Stimulated activated CD8-positive, alpha-beta memory T cell treated with anti-CD3 and anti-CD28 coated beads, Interleukin-15, amount 100 ng/mL, for 1 hour (primary cell): Measurements from ENCODE around the gene CLSTN1.
A peak's percentile ranks its signal among the peaks of the same experiment; 100 is the strongest.
"Not testable (repeated sequence)": the region's sequence is repeated elsewhere in the genome, so short reads cannot be mapped to it uniquely, and the experiment has no call there.

Source experiments
- DNase-seq: peaks from one replicate; pipeline ENCODE4 v3.0.0-alpha.2; 2020; ENCODE audit warnings: low read depth

Gene CLSTN1

DNA sequence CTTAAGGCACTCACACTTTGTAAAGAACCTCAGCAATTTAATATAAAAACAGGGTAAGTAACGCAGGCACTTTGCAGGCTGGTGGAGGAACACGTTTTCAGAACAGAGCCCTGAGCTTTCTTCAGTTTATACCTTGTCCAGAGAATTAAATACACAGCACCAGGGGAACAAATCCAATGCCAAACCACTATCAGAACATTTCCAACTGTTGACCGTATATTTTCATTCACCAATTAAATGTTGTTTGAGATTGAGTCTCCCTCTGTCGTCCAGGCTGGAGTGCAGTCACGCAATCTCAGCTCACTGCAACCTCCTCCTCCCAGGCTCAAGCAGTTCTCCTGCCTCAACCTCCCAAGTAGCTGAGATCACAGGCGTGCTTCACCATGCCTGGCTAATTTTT lies 29.7 kb downstream of the CLSTN1 start:
- no peak for DNase-seq

DNA sequence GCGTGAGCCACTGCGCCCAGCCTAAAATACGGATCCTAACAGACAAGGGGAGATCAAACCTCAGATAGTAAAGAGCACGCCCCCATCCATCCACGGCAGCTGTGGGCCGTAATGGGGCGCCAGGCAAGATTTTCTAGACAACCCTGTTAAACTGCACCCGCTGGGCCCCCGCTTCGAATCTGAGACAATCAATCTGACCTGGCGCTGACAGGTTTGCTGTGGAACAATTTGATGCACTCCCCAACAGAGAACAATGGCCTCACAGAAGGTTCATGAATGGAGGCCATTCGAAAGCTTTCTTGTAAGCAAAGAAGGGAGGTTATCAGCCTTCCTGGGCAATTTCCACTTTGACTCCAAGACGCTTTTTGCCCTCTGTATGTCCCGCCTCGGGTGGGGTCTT lies 30.5 kb downstream of the CLSTN1 start:
- no peak for DNase-seq

DNA sequence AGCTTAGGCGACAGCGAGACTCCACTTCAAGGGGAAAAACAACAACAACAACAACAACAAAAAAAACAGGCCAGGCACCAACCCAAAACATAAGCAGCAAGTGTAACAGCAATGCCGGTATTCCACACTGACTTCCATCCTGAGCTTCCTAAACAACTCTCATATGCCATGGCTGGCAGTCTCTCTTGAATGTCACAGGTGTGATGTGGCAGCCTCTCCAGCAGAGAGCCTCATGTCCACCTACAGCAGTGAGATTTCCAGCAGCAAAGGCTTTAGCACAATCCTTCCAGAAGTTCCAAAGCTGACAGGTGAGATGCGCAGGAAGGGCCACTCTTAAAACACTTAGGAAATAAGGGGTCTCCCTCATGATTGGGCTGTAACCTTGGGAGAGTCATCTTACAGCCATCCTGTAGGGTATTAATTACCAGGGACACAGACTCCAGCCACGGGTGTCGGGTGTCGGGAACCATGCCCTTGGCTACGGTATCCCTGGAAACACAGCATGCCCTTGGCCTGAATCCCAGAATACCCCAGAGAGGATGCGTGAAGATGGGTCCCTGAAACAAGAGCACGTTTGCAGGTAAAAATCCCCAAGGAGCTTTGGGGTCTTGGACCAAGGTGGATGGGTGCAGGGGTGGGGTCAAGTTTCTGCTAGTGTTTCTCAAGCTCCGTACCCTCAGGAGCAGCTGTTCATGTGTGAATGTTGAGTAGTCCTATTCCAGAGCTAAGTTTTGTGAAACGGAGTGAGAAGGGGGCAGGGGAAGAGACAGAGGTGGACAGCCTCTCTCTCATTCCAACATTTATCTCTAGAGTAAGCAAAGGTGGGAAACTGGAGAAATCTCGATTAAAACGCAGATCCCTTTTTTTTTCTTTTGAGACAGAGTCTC lies 31.4 kb downstream of the CLSTN1 start:
- no peak for DNase-seq

DNA sequence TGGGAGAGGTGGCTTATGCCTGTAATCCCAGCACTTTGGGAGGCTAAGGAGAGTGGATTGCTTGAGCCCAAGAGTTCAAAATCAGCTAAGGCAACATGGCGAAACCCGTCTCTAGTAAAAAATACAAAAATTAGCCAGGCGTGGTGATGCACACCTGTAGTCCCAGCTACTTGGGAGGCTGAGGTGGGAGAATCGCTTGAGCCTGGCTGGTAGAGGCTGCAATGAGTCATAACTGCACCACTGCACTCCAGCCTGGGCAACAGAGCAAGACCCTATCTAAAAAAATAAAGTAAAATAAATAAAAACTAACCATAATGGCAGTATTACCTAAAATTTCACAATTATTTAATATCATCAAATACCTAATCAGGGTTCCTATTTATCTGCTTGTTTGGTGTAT lies 34.1 kb downstream of the CLSTN1 start:
- not testable (repeated sequence) for DNase-seq

DNA sequence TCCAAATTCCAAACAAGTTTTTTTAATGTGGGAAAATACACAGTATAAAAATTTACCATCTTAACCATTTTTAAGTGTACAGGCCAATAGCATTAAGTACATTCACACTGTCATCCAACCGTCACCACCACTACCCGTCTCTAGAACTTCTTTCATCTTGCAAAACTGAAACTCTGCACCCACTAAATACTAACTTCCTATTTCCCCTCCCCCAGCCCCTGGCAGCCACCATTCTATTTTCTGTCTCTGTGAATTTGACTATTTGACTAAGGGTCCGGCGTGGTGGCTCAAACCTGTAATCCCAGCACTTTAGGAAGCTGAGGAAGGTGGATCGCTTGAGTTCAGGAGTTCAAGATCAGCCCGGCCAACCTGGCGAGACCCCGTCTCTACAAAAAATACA lies 36.1 kb downstream of the CLSTN1 start:
- DNase-seq: no peak

DNA sequence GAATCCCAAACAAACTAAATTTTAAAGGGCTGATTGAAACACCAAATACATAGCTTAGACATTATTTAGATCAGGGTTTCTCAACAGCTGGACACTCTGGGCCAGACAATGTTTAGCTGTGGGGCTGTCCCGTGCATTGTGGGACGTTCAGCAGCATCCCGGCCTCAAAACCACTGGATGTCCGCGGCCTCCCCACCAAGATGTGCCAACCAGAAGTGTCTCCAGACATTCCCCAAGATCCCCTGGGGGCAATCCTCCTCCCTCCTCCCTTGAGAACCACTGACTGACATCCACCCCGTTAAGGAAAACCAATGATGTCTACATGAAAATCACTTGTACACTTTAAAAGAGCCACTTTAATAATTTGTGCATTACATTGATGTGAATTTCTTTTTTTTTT lies 38.4 kb downstream of the CLSTN1 start:
- no peak for DNase-seq

DNA sequence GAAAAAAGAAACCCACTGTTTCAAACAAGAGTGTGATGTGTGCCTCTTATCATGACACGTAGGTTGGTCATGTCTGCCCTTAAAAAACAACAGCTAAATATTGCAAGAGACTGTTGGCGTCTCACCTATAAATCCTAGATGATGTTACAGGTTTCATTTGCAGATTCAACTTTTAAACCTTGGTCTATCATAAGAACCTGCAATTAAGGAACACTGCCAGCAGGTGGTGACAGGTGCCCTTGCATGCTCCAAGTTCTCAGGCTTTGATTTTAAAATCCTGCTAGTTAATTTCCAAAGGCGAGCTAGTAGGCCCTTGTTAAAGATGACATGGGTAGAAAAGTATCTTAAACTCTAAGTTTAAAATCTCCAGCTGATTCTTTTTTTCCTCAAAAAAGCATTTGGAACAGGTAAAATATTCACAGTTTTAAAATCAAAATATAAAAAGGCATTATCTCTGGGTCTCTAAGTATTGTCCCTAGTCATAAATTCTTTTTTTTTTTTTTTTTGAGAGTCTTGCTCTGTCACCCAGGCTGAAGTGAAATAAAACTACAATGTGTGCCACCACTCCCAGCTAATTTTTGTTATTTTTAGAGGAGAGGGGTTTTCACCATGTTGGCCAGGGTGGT lies 39.1 kb downstream of the CLSTN1 start:
- DNase-seq: peak; percentile 39

DNA sequence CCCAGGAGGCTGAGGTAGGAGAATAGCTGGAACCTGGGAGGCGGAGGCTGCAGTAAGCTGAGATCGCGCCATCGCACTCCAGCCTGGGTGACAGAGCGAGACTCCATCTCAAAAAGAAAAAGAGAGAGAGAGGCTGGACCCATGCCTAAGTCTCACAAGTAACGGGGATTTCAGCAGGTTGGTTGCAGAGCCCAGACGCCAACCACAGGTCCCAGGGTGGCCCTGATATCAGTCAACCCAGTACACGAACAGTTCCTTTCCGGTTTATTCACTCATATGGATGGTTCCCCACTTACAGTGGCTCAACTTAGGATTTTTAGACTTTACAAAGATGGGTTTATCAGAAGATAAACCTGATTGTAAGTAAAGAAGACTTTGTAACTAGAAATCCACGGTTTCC lies 40.9 kb downstream of the CLSTN1 start:
- DNase-seq: no peak

DNA sequence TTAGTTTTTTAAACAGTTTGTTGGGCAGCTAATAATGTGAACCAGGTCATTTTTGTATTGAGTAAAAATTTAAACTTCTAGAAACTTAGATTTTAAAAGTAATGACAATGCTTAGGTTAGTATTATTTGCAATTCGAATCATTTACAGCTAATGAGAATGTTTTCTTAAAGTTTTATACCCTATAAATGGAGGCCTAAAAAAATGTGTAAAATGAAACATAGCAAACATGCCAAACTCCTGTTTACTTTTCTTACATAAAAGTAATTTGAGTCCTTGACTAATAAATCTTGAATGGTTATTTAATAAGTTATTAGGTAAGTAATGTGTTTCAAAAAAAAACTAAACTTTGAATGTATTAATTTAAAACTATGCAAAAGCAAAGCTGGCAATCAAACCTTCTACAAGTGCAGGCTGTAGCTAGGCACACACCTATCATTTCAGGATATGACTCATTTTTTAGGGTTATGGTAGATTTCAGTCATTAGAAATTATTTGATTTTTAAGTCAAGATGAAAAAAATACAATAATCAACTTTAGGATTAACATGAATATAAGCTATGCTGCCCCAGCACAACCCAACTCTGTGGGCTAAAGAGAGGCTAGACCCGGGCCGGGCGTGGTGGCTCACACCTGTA lies 41.5 kb downstream of the CLSTN1 start:
- DNase-seq: no peak

DNA sequence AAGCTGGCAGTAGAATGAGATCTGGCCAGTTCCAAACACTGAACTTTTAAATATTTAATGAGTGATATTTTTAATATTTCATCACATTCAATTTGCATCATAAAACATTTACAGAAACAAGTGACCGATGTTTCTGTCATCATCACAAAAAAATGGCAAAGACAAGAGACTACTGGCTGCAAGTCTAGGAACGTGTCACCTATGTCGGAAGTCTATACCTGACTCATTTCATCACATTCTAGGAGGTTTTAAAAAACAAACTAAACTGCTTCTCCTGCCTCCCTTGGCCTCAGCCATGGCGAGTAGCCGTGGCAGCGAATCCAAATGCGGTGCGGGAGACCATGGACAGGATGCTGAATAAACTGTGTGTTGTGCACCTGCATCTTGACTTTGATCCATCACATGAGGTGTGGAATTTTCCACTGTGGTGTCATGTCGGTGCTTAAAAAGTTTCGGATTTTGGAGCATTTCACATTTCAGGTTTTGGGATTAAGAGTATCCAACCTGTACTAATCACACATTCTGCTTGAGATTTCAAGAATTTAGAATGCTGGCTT lies 43.1 kb downstream of the CLSTN1 start:
- DNase-seq: no peak

DNA sequence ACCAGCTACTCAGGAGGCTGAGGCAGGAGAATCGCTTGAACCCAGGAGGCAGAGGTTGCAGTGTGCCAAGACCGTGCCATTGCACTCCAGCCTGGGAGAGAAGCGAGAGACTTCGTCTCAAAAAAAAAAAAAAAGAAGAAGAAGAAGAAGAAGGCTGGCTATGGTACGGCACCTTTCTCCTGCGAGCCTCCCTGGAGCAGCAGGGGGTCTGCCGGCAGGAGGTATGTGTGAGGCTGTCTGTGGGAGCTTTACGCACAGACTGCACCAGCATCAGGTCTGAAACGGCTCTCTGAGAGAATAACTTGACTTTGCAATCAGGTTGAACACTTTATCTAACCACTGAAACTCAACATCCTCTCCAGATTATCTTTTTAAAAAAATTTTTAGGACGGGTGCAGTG lies 44.9 kb downstream of the CLSTN1 start:
- DNase-seq: no peak

DNA sequence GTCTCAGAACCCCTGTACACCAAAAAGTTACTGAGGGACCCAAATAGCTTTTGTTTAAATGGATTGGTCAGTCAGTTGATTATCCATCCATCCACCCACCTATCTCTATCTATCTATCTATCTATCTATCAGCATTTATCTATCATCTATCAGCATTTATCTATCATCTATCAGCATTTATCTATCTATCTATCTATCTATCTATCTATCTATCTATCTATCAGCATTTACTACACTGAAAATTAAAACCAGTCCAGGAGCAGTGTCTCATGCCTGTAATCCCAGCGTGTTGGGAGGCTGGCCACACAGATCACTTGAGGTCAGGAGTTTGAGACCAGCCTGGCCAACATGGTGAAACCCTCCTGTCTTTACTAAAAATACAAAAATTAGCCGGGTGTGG lies 47.1 kb downstream of the CLSTN1 start:
- no peak for DNase-seq

DNA sequence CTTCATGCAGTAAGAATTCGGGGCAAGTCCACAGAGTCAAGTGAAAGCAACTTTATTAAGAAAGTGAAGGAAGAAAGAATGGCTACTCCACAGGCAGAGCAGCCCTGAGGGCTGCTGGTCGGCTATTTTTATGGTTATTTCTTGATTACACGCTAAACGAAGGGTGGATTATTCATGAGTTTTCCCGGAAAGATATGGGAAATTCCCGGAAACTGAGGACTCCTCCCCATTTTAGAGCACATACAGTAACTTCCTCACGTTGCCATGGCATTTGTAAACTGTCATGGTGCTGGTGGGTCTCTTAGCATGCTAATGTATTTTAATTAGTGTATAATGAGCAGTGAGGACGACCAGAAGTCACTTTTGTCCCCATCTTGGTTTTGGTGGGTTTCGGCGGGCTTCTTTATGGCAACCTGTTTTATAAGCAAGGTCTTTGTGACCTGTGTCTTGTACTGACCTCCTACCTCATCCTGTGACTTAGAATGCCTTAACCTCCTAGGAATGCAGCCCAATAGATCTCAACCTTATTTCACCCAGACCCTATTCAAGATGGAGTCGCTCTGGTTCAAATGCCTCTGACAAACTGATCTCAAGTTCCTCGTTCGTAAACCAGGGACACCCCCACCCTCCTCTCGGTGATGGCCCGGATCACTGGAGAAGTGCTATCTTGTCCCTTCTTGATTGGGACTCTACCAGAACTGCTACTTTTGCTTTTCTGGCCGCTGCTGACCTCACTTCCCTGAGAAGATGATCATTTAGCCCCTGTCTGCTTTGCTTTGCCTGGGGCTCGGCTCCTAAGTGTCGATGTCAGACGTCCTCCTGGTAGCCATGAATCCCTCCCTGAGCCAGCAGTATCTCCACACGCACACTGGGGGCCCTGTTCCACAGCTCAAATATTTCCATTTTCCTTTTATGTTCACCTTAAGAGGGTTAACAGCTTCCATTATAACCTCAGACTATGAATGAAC lies 48.8 kb downstream of the CLSTN1 start:
- no peak for DNase-seq

DNA sequence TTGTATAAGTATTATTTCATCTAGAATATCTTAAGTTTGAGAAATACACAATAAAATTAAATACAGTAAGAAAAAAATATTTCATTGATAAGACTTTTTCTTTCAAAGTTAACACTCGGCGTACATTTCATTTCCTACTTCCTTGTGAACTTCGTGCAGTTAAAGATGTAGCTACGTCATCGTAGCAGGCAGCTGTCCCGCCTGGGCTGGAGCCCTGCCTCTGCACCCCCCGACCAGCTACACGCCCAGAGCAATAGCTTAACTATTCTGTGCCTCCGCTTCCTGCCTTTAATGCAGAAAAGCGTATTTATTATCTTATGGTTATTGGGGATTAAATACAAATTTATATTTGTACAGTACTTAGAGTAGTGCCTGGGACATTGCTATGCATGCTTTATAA lies 53.5 kb downstream of the CLSTN1 start:
- no peak for DNase-seq

DNA sequence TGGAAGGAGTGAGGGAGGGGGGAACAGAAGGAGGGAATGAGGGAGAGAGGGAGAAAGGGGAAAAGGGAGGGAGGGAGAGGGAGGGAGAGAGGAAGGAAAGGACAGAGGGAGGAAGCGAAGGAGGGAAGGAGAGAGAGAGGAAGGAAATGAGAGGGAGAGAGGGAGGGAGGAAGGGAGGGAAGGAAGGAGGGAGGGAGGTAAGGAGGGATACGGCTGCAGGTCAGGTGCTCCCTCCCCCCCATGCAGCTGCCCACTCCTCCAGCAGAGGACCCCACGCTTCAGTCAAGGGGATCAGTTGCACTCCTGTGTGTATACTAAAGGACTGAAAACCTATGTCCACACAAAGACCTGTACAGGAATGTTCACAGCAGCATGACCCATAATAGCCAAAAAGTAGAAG lies 54.8 kb downstream of the CLSTN1 start:
- DNase-seq: no peak

DNA sequence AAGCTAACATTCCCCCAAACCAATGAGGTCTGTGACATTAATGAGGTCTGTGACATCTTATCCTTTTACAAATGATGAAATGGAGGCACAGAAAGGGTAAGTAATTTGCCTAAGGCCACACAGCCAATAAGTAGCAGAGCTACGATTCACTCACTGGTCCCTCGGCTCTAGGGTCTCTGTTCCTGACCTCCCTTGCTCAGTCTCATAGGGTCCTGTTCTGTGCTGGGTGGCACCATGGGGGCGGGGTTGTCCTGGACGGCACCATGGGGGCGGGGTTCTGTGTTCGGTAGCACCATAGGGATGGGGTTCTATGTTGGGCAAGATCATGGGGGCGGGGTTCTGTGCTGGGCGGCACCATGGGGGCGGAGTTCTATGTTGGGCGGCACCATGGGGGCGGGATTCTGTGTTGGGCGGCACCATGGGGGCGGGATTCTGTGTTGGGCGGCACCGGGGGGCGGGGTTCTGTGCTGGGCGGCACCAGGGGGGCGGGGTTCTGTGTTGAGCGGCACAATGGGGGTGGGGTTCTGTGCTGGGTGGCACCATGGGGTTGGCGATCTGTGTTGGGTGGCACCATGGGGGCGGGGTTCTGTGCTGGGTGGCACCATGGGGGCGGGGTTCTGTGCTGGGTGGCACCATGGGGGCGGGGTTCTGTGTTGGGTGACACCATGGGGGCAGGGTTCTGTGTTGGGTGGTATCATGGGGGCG lies 55.6 kb downstream of the CLSTN1 start:
- no peak for DNase-seq

DNA sequence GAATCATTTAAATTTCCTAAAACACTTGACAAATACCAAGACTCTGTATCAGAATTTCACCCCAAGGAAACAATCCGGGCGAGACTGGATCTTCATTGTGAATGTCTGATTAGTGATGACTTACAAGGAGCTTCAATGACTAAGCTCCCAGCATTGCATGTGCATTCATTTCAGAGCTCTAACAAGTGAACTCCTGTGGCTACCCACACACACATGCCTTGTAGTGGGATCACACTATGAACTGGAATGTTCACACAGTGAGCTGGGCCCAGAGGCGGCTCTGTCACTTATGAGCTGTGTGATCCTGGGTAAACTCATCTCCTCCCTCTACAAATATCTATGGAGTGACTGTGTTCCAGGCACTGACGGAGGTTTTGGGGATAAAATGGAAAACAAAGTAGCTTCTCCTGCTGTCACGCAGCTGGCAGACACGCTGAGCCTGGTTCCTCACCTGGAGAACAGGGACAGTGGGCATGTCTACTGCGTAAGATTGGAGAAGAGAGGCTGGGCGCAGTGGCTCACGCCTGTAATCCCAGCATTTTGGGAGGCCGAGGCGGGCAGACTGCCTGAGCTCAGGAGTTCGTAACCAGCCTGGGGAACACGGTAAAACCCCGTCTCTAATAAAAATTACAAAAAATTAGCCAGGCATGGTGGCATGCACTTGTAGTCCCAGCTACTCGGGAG lies 56.9 kb downstream of the CLSTN1 start:
- no peak for DNase-seq

DNA sequence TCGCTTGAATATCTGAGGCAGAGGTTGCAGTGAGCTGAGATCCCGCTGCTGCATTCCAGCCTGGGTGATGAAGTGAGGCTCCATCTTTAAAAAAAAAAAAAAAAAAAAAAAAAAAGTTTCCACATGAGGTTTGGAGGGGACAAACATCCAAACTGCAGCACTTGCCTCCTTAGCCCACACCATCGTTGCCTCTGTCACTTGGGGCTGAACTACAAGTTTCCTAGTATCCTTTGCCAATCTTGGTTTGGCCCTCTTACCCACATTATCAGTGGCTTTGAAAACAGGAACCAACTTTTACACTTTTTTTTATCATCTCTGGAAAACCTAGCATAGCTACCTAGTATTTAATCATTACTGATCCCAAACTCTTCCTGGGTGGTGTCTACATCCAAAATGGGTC lies 59.2 kb downstream of the CLSTN1 start:
- no peak for DNase-seq

DNA sequence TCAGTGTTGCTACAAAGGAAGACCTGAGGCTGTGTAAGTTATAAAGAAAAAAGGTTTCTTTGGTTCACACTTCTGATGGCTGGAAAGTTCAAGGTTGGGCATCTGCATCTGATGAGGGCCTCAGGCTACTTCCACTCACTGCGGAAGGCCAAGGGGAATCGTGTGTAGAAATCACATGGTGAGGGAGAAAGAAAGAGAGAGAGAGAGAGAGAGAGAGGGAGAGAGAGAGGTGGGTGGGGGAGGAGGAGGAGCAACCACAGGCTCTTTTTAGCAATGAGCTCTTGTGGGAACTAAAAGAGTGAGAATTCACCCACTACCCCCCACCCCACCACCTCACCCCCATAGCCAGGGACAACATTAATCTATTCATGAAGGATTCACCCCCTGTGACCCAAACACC lies 59.9 kb downstream of the CLSTN1 start:
- DNase-seq: no peak

DNA sequence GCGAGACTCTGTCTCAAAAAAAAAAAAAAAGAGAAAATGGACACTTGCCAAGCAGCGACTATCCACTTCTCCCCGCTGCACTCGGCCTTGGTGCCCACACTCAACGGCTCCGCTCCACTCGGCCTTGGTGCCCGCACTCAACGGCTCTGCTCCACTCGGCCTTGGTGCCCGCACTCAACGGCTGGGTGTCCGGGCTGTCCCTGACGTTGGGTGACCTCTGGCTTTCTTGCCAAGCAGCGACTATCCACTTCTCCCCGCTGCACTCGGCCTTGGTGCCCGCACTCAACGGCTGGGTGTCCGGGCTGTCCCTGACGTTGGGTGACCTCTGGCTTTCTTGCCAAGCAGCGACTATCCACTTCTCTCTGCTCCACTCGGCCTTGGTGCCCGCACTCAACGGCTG lies 61.3 kb downstream of the CLSTN1 start:
- not testable (repeated sequence) for DNase-seq

DNA sequence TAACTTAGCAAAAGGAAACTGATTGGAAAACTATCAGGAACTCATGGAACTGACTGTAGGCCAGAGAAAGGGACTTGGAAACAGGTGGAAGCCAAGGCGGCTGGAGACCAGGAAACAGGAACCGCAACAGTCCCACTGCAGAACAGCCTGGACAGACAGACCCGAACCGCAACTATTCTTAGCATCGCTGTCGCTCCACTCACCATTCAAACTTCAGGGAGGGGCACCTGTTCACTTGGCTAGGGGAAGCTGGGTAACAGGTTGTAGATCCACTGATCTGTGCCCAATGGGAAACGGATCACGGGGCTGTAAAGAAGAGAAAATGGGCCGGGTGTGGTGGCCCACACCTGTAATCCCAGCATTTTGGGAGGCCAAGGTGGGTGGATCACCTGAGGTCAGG lies 61.9 kb downstream of the CLSTN1 start:
- DNase-seq: no peak
